Measurements from ENCODE around the gene ST8SIA2. TPM values are rescaled to one million over a fixed set of nuclear protein-coding genes. Genes with fewer than 3 reads are reported as not detected.

The ST8SIA2 gene, protein sequence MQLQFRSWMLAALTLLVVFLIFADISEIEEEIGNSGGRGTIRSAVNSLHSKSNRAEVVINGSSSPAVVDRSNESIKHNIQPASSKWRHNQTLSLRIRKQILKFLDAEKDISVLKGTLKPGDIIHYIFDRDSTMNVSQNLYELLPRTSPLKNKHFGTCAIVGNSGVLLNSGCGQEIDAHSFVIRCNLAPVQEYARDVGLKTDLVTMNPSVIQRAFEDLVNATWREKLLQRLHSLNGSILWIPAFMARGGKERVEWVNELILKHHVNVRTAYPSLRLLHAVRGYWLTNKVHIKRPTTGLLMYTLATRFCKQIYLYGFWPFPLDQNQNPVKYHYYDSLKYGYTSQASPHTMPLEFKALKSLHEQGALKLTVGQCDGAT
- 0.38 TPM for total RNA-seq
- not detected for polyA plus RNA-seq (ENCODE audit: insufficient read depth, low read depth, low replicate concordance)
- long read RNA-seq, donor 1, result 0 reads
- long read RNA-seq, donor 2, result 0 reads
- long read RNA-seq, donor 3, full-length matches to known transcripts, result 1 of 1 reads
- long read RNA-seq, donor 3, partial matches to known transcripts, result 0 of 1 reads
- long read RNA-seq, donor 3, other reads (novel, unspliced or antisense), result 0 of 1 reads
- long read RNA-seq, donor 4, full-length matches to known transcripts, result 1 of 1 reads
- long read RNA-seq, donor 4, partial matches to known transcripts, result 0 of 1 reads
- long read RNA-seq, donor 4, other reads (novel, unspliced or antisense), result 0 of 1 reads
- long read RNA-seq, donor 5, result 0 reads
- long read RNA-seq, donor 6, partial matches to known transcripts, result 0 of 1 reads
- long read RNA-seq, donor 6, other reads (novel, unspliced or antisense), result 0 of 1 reads
- long read RNA-seq, donor 7, result 0 reads
- long read RNA-seq, donor 8, full-length matches to known transcripts, result 2 of 2 reads
- long read RNA-seq, donor 8, partial matches to known transcripts, result 0 of 2 reads
- long read RNA-seq, donor 8, other reads (novel, unspliced or antisense), result 0 of 2 reads
- long read RNA-seq, donor 9, result 0 reads
- long read RNA-seq, donor 10, full-length matches to known transcripts, result 1 of 1 reads
- long read RNA-seq, donor 10, partial matches to known transcripts, result 0 of 1 reads
- long read RNA-seq, donor 10, other reads (novel, unspliced or antisense), result 0 of 1 reads

DNA sequence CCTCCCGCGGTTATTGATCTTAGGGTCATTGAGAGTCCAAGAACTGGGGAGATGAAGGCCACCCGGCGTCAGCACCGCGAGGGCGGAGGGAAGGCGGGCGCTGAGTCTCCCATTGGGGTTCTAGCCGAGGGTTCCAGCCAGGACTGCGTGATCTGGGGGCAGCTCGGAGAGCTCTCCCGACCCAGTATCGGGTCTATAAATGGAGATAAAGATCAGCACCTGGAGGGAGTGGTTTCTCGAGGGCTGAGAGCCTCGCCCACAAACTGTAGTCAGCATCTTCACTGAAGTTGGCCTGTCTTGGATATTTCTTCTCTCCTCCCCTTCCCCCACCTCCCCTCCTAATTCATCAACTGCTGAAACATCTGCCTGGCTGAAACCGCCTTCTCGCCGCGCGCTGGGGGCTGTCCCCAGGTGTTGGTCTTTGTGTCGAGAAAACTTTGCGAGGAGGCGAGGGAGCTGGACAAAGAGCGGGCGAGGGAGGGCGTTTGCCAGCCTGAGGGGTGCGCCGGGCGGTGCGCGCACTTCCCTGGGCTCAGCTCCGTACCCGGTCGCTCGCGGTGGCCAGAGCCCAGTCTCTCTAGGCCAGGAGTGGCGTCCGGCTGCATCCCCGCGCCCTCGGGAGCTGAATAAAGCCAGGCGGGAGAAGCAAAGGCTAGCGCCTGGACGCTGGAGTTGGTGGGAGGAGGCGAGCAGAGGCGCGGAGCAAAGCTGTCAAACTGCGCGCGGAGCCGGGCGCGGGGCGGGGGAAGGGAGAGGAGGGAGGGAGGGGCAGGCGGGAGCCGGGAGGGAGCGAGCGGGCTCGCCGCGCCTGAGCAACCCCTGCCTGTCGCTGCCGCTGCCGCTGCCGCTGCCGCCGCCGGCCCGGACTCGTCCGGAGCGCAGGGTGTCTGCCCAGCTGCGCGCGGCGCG, at the start of gene ST8SIA2:
Gene ST8SIA2, plus strand, starts transcription at position 811 of the 909 bp plus-strand sequence. CDS start 184 bp downstream, outside the sequence.
- Histone ChIP-seq H3K4me3 (ENCODE audit: low read length in 3 of 3) (peak within 1 kb of the TSS in 1 of 3 donors; percentile 38), H3K9ac (ENCODE audit: low read length in 3 of 3) (no peak within 1 kb of the TSS)
- DNase-seq, result peak in 4 of 5 donors; percentile 89 to 91 (median 90)

DNA sequence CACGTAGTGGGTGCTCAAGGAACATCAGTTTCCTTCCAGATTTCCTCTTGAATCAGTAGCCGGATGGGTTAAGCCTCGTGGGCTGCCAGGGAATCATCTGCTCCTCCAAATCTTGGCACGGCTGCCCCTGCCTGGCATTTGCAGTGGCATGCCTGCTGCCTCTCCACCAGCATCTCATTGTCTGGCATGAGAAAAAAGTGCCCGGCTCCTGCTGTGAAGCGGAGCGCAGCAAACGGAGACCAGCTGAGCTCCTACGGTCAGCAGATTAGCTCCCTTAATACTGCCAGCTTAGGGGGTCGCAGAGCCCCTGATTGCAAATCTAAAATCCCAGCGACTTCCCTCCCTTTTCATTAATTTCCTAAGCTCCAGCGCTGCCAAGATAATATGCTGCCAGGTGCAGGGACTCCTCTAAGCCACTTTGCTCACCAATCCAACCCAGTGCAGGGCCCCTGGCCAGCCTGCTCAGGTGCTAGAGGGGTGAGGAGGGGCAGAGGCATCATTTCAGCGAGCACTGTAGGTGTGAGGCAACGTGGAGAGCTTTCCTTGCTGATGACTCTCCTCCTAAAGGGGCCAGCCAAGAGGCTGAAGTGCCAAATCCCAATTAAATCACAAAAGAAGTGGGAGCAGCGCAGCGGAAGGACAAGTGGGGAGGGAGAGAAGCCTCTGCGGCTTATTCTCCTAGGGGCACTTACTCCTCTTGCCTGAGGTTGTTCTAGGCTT, 49.6 kb upstream of the ST8SIA2 start:
- Histone ChIP-seq H3K9me3 (ENCODE audit: control insufficient read depth in 2 of 3, insufficient read depth in 1 of 3, low read length in 3 of 3) (no peaks in the 10 kb centered on the region), H3K27me3 (ENCODE audit: control insufficient read depth, insufficient read depth, low read length) (no peaks in the 10 kb centered on the region), H3K9ac (ENCODE audit: low read length in 3 of 3) (no peak overlapping the region), H3K27ac (ENCODE audit: low read depth in 2 of 2, low read length in 2 of 2) (no peak overlapping the region), H3K36me3 (ENCODE audit: control insufficient read depth in 2 of 3, insufficient read depth in 3 of 3, low read length in 3 of 3) (no peaks in the 10 kb centered on the region), H3K4me3 (ENCODE audit: low read length in 3 of 3) (no peak overlapping the region), H3K4me1 (ENCODE audit: control insufficient read depth in 2 of 3, insufficient read depth in 2 of 3, low read depth in 1 of 3, low read length in 3 of 3) (no peaks in the 10 kb centered on the region)
- intact Hi-C loops (cut with DNase I), result no loop called here
- FAIRE-seq (no peak), DNase-seq (peak in 1 of 5 donors; percentile 4)
- TF ChIP-seq, protein P1, sequence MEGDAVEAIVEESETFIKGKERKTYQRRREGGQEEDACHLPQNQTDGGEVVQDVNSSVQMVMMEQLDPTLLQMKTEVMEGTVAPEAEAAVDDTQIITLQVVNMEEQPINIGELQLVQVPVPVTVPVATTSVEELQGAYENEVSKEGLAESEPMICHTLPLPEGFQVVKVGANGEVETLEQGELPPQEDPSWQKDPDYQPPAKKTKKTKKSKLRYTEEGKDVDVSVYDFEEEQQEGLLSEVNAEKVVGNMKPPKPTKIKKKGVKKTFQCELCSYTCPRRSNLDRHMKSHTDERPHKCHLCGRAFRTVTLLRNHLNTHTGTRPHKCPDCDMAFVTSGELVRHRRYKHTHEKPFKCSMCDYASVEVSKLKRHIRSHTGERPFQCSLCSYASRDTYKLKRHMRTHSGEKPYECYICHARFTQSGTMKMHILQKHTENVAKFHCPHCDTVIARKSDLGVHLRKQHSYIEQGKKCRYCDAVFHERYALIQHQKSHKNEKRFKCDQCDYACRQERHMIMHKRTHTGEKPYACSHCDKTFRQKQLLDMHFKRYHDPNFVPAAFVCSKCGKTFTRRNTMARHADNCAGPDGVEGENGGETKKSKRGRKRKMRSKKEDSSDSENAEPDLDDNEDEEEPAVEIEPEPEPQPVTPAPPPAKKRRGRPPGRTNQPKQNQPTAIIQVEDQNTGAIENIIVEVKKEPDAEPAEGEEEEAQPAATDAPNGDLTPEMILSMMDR (IDR thresholded peaks at IDR 0.05; ENCODE audit: borderline replicate concordance, extremely low read depth, insufficient read depth), result no peak

More for the DNA sequence above, at the start of gene ST8SIA2:
- Histone ChIP-seq H3K27me3 (ENCODE audit: control insufficient read depth, insufficient read depth, low read length) (peaks cover 4% of the 10 kb centered on the region), H3K9me3 (ENCODE audit: control insufficient read depth in 2 of 3, insufficient read depth in 1 of 3, low read length in 3 of 3) (no peaks in the 10 kb centered on the region), H3K27ac (ENCODE audit: low read depth in 2 of 2, low read length in 2 of 2) (no peak within 1 kb of the TSS), H3K36me3 (ENCODE audit: control insufficient read depth in 2 of 3, insufficient read depth in 3 of 3, low read length in 3 of 3) (no peaks in the 10 kb centered on the region), H3K4me1 (ENCODE audit: control insufficient read depth in 2 of 3, insufficient read depth in 2 of 3, low read depth in 1 of 3, low read length in 3 of 3) (no peaks in the 10 kb centered on the region)
- FAIRE-seq, result no peak
- intact Hi-C loops (cut with DNase I), result no loop called here
- TF ChIP-seq, protein P1 (IDR thresholded peaks at IDR 0.05; ENCODE audit: borderline replicate concordance, extremely low read depth, insufficient read depth), result no peak

DNA sequence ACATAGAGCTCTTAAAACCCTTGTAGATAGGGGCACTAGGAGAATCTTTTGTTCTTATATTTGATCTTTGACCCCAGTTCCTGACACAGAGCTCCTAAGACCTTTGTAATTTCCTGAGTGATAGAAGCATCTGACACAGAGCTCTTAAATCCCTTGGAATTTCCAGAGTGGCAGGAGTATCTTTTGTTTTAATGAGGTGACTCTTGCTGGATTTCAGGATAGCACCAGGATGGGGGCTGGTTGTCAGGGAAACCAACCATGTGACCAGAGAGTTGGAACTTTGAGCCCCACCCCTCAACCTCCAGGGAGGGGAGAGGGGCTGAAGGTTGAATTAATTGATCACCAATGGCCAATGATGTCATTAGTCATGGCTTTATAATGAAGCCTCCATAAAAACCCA, 47.6 kb upstream of the ST8SIA2 start:
- Histone ChIP-seq H3K9me3 (ENCODE audit: control insufficient read depth in 2 of 3, insufficient read depth in 1 of 3, low read length in 3 of 3) (no peaks in the 10 kb centered on the region), H3K36me3 (ENCODE audit: control insufficient read depth in 2 of 3, insufficient read depth in 3 of 3, low read length in 3 of 3) (no peaks in the 10 kb centered on the region), H3K4me1 (ENCODE audit: control insufficient read depth in 2 of 3, insufficient read depth in 2 of 3, low read depth in 1 of 3, low read length in 3 of 3) (no peaks in the 10 kb centered on the region), H3K27me3 (ENCODE audit: control insufficient read depth, insufficient read depth, low read length) (no peaks in the 10 kb centered on the region), H3K27ac (ENCODE audit: low read depth in 2 of 2, low read length in 2 of 2) (no peak overlapping the region), H3K4me3 (ENCODE audit: low read length in 3 of 3) (no peak overlapping the region), H3K9ac (ENCODE audit: low read length in 3 of 3) (no peak overlapping the region)
- DNase-seq, result no peak
- FAIRE-seq, result no peak
- TF ChIP-seq, protein P1 (IDR thresholded peaks at IDR 0.05; ENCODE audit: borderline replicate concordance, extremely low read depth, insufficient read depth), result no peak
- intact Hi-C loops (cut with DNase I), result no loop called here

Measured in kidney (tissue), 22 donors.